ENCODE data around the gene RPL7L1.
"Not testable (repeated sequence)": the region's sequence is repeated elsewhere in the genome, so short reads cannot be mapped to it uniquely, and the experiment has no call there.

RPL7L1 gene

DNA sequence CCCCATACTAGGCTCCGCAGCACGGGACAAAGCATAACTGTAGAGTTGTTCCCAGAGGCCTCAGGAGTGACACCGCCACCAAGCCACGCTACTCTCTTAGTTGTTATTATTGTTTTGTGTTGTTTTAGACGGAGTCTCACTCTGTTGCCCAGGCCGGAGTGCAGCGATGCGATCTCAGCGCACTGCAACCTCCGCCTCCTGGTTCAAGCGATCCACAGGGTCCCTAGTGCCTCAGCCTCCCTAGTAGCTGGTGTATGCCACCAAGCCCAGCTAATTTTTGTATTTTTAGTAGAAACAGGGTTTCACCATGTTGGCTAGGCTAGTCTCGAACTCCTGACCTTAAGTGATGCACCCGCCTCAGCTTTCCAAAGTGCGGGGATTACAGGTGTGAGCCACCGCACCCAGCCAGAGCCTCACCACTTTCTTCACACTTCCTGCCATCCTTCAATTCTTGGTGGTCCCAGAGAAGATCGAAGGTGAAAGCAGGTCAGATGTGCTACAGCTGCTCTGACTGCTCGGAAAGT, 11.8 kb downstream of the RPL7L1 start:
- DNase-seq (ENCODE audit: low spot score), result no peak

DNA sequence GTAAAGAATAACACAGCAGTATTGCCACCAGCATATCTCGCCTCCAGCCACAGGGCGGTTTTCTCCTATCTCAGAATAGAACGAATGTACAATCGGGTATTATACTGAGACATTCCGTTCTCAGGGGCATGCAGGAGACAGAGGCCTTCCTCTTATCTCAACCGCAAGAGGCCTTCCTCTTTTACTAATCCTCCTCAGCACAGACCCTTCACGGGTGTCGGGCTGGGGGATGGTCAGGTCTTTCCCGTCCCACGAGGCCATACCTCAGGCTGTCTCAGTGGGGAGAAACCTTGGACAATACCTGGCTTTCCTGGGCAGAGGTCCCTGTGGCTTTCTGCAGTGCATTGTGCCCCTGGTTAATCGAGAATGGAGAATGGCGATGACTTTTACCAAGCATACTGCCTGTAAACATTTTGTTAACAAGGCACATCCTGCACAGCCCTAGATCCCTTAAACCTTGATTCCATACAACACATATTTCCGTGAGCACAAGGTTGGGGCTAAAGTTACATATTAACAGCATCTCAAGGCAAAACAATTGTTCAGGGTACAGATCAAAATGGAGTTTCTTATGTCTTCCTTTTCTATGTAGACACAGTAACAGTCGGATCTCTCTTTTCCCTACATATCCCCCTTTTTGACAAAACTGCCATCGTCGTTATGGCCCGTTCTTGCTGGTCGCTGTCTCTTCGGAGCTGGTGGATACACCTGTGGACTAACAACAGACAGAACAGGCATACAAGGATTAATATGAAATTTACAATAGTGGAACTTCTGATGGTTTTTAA, 14.8 kb downstream of the RPL7L1 start:
- not testable (repeated sequence) for DNase-seq (ENCODE audit: low spot score)

DNA sequence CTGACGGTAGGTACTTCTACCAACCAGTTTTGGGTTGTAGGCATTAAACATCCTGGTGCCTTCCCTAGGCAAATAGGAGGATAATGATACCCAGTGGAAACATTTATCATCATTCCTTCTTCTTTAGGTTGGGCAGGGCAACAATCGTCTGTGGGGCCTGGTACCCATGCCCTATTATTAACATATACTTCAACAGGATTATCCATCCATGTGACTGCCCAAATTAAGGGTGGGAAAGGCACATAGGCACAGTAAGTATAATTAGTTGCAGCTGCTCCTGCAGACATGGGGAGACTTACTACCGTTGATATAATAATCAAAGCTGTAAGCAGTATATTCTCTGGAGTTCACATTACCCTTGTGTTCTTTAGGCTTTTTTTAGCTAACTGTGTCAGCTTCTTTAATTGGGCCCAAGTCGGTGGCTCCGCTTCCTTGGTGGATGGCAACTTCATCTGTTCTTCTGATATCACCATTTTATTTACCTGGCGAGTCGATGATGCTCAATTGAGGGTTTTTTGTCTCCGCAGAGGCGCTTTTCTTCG, 16.8 kb downstream of the RPL7L1 start:
- no peak for DNase-seq (ENCODE audit: low spot score)

DNA sequence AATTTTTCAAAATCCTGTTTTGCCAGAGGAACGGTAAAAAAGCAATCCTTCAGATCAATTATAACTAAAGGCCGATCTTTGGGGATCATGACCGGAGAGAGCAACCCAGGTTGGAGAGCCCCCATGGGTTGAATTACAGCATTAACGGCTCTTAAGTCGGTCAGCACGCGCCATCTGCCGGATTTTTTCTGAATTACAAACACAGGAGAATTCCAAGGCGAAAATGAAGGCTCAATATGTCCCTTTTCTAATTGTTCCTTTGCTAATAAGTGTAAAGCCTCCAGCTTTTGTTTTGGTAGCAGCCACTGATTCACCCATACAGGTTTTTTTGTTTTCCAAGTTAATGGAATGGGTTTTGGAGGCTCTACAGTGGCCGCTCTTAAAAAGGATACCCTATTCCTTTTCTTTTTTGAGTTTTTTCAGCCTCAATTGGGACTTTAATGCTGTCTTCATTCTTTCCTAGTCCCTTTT, 19.5 kb downstream of the RPL7L1 start:
- DNase-seq (ENCODE audit: low spot score), result no peak

DNA sequence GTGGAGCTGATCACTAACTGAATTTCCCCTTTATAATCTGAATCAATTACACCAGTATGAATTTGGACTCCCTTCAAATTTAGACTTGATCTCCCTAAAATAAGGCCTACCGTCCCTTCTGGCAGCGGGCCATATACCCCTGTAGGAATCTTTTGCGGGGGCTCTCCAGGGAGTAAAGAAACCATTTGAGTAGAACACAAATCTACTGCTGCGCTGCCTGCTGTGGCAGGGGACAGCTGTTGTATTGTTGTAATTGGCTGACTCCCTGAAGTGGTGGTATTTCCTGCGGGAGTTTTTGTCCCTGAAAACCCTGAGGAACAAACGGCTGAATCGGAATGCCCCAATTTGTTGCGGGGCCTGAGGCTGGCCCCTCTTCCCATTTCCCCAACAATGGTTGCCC, 20.5 kb downstream of the RPL7L1 start:
- no peak for DNase-seq (ENCODE audit: low spot score)

DNA sequence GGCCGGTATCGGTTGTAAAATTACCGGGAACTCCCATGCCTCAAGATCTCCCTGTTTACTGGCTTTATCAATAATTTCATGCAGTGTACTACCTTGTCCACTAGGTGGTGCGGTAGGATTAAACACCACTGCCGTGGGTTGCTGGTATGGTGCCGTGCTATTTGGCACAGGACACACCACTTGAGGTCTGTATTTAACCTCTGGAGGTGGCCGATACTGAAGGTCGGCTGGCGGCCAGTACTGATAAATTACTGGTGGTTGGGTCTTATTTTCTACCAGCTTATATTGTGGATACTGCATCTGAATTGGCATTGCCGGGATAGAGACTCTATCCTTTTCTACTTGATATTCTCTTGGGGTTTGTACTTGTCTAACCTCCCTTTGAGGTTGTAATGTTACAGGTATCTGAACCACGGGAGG, 22.1 kb downstream of the RPL7L1 start:
- DNase-seq (ENCODE audit: low spot score), result no peak

DNA sequence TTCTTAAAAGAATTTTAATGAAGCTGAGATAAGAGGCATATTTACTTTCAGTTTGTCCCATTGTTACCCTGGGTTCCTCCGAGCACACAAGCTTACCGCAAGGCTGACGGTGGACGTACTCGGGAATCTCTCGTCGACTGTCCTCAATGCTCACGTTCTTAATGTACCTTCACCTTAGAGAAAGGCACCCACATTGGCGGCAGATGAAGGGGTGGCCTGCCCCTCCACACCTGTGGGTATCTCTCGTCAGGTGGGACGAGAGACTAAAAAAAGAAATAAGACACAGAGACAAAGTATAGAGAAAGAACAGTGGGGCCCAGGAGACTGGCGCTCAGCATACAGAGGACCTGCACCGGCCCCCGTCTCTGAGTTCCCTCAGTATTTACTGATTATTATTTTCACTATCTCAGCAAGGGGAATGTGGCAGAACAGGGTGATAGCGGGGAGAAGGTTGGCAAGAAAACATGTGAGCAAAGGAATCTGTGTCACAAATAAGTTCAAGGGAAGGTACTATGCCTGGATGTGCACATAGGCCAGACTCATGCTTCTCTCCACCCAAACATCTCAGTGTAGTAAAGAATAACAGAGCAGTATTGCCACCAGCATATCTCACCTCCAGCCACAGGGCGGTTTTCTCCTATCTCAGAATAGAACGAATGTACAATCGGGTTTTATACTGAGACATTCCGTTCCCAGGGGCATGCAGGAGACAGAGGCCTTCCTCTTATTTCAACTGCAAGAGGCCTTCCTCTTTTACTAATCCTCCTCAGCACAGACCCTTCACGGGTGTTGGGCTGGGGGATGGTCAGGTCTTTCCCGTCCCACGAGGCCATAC, 23.2 kb downstream of the RPL7L1 start:
- not testable (repeated sequence) for DNase-seq (ENCODE audit: low spot score)

DNA sequence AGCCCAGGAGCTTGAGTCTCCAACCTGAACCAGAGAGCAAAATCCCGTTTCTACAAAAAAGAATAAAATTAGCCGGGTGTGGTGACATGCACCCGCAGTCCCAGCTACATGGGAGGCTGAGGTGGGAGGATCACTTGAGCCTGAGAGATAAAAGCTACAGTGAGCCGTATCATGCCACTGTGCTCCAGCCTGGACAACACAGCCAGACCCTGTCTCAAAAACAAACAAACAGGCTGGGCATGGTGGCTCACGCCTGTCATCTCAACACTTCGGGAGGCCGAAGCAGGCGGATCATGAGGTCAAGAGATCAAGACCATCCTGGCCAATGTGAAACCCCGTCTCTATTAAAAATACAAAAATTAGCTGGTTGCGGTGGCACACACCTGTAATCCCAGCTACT, 25.1 kb downstream of the RPL7L1 start:
- no peak for DNase-seq (ENCODE audit: low spot score)

DNA sequence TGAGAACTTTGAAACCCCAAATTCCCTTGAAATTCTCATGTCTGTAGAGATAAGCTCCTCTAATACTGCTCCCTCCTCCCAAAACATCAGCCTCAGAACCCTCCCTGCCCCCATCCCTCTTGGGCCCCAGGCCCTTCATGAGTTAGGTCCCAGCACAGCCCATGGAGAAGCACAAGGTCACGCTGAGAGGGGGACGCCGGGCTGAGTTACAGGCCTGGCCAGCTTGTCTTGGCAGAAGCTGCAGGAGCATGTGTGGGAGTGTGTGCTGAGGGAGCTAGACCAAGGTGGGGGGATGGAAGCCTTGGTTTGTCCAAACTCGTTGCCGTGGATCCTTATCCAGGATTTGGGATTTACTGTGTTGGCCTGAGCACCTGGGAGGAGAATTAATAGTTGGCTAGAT, 27.9 kb downstream of the RPL7L1 start:
- no peak for DNase-seq (ENCODE audit: low spot score)

DNA sequence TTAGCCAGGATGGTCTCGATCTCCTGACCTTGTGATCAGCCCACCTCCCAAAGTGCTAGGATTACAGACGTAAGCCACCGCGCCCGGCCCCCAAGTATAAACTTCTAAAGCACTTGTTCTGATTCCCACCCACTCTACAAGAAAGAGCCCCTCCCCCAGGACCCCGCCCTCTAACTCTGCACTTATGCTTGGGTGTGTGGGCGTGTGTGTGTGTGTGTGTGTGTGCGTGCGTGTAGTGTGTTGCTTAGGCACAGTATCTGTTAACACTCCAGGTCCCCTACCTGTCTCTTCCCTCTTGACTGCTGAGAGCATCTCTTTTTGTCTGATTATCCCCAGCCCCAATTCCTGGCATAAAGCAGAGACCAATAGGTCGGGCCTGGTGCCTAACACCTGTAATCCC, 30.4 kb downstream of the RPL7L1 start:
- DNase-seq (ENCODE audit: low spot score), result no peak

DNA sequence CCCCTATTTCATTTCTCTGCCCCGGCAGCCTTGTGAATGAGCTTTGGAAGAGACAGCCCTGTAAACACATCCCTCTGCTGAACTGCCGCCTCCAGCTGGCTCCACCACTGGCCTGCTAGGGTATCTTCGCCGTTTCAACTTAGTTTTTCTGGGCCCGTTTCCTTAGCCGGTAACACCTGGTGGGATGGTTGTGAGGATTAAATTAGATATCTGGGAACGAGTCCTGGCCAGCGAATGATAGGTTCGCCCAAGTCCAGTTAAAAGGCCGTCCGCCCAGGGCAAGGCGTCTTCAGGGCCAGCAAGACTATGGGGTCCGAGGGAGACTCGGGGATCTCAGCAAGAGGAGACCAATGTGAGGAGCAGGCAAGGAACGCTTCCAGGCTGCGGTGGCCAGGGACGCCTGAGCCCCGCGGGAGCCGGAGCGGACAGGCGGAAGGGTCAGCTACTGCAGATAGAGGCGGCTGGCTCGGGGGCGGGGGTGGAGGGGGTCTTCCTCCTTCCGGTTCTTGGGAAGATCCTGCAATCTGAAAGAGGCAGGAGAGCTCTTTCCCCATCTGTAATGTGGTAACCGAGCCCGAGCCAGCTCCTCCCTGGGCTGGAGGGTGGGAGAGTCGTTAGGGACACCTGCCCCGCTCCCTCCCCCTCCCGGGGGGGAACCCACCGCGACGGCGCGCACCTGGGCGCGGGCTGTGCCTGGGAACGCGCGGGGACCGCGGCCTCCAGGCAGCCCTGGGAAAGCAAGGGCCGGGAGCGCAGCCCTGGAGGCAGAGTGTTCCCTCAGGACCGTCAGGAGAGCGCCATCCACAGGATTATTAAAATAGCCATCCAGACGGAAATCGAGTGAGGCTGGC, 32.0 kb downstream of the RPL7L1 start:
- no peak for DNase-seq (ENCODE audit: low spot score)

DNA sequence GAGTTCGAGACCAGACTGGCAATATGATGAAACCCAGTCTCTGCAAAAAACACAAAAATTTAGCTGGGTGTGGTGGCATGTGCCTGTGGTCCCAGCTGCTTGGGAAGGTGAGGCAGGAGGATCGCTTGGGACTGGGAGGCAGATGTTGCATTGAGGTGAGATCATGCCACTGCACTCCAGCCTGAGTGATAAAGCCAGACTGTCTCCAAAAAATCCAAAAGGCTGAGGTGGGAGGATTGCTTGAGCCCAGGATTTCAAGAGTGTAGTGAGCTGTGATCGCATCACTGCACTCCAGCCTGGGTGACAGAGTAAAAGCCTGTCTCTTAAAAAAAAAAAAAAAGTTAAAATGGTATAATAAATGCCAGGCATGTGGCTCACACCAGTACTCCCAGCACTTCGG, 35.1 kb downstream of the RPL7L1 start:
- no peak for DNase-seq (ENCODE audit: low spot score)

DNA sequence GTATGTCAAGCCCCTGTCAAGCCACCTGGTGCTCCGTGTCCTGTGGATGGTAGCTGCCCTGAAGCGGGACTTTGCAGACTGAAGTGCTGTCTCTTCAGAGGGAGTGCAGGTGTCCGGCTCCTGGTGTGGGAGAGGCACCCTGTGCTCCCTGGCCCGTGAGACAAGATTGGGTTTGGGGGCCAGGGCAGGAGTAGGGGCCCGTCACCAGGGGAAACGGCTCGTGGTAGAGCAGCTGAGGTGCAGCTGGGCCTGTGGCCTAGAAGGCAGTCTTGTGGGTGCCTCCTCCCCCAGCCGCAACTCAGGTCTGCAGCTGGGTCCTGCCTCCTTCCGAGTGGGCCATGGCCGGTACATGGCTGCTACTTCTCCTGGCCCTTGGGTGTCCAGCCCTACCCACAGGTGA, 36.3 kb downstream of the RPL7L1 start, which contains the start of gene PTCRA:
Gene PTCRA, plus strand, starts transcription at position 322 of the 400 bp plus-strand sequence. Its CDS starts 17 bp downstream, at position 339.
- no peak for DNase-seq (ENCODE audit: low spot score)

DNA sequence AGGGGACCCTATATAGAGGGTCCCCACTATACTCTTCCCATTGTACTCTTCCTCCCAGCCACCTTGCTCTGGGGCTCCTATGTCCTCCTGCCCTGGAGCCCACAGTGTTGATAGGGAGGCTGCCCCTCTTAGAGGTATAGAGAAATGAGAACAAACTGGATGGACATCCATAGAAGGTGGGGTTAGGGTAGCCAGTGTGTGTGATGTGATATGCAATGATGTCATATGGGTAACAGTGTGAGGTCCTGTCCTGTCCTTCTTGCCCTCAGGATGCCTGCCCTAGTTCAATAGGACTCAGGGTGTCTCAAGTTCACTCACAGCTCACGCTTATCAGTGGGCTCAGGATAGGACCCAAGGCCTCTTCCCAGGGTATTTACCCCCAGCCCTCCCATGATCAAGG, 36.9 kb downstream of the RPL7L1 start:
- no peak for DNase-seq (ENCODE audit: low spot score)

DNA sequence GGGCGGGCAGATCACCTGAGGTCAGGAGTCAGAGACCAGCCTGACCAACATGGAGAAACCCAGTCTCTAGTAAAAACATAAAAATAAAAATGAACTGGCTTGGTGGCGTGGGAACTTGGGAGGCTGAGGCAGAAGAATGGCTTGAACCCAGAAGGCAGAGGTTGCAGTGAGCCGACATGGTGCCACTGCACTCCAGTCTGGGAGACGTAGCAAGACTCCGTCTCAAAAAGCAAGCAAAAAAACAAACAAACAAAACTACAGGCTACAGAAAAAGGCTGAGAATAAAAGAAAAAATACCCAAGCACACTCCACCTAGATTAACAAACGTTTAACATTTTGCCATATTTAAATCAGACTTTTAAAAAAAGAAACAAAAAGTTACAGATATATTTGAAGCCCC, 42.4 kb downstream of the RPL7L1 start:
- no peak for DNase-seq (ENCODE audit: low spot score)

DNA sequence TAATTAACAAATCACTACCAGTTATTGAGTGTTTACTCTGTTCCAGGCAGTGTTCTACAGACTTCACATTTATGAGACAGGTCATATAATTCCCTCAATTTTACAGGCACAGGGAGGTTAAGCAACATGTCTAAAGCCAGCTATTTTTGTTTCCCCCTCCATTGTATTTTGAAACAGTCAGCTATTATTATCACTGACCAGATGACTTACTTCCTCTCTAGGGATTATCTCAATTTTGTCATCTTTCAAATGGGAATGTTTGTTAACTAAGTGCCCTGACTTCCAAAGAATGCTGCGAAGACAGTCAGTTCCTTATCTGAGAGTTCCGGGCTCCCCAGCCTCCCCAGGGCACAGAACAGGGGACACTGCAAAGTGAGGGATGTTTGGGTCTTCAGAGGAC, 44.2 kb downstream of the RPL7L1 start:
- DNase-seq (ENCODE audit: low spot score), result no peak

DNA sequence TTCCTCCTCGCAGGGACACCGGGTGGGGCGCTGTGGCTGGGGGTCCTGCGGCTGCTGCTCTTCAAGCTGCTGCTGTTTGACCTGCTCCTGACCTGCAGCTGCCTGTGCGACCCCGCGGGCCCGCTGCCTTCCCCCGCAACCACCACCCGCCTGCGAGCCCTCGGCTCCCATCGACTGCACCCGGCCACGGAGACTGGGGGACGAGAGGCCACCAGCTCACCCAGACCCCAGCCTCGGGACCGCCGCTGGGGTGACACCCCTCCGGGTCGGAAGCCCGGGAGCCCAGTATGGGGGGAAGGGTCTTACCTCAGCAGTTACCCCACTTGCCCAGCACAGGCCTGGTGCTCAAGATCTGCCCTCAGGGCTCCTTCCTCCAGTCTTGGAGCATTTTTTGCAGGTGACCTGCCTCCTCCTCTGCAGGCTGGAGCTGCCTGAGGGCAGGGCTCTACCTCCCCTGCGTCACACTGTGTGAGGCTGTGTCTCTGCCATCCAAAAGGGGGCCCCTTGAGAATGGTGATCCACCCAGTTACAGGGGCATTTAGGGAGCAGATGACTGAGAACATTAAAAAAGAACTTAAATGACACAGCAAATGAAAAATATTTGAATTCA, 45.9 kb downstream of the RPL7L1 start:
- no peak for DNase-seq (ENCODE audit: low spot score)

DNA sequence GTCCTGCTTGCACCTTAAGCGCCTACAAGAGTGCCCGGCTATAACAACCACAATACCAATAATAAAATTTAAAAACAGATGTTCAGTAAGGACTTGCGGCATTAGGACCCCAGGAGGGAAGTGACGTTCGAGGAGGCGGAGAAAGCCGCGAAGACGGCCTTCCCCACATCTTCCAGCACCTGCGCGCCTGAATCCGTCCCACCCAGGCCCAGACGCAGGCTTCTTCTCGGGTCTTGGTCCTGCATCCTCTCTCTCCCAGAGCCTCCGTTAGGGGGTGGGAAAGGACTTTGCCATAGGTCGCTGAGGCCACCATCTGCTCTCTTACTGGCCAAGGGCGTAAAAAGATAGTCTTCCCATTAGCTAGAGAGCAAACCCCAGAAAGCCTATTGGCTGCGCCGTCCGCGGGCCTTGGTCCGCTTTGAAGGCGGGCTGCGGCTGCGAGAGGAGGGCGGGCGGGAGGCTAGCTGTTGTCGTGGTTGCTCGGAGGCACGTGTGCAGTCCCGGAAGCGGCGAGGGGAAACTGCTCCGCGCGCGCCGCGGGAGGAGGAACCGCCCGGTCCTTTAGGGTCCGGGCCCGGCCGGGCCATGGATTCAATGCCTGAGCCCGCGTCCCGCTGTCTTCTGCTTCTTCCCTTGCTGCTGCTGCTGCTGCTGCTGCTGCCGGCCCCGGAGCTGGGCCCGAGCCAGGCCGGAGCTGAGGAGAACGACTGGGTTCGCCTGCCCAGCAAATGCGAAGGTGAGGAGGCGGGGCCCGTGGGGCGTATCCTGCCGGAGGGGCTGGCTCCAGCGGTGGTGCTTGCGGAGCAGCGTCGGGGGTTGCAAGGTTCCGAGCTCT, 49.8 kb downstream of the RPL7L1 start, which contains the start of gene CNPY3:
Gene CNPY3, plus strand, starts transcription at position 495 of the 835 bp plus-strand sequence. Its CDS starts 91 bp downstream, at position 586.
- DNase-seq (ENCODE audit: low spot score), result peak; percentile 82

DNA sequence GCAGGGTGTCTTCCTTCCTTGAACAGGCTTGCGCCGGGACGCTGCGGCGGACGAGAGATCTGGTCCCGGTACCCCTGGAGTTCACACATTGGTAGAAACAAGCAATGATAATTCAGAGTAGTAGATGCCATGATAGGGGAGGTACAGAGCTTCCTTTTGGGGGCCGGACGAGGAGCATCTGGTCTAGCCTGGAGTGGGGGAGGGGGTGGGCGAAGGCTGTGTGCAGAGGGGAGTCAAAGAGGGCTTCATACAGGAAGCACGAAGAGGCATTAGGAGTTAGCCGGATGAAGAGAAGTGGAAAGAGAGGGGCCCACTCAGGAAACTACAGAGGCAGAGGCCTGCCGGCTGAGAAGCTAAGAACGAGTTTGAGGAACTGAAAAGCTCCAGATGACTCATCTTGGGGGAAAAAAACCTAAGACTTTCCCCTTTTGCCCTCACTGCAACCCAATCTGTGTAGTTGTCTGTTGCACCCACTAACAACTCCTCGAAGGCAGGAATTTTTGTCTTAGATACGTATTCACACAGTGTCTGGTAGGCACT, 50.5 kb downstream of the RPL7L1 start:
- no peak for DNase-seq (ENCODE audit: low spot score)

DNA sequence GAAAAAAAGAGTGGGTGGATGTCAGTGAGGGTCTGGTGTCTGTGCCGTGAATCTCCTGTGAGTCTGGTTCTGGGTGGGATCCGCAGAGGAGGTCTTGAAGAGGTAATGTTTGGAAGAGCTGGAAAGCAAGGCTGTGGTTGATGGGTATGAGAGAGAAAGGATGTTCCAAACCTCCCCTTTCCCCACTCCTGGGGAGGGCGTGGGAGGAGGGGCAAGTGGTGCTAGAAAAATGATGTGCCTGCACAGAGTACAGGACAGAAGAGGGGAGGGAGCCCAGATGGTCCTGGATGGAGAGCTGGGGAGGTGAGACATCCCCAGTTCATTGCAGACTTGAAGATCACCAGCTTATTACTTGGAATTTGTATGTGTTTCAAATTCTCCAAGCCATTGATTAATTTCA, 53.0 kb downstream of the RPL7L1 start:
- no peak for DNase-seq (ENCODE audit: low spot score)

All from HuH-7.5 (cell line).